Natural killer cell (primary cell): Measurements from ENCODE around the gene NEAT1. TPM values are rescaled to one million over a fixed set of nuclear protein-coding genes. Genes with fewer than 3 reads are reported as not detected.
A peak's percentile ranks its signal among the peaks of the same experiment; 100 is the strongest.

Experiments used
- ATAC-seq, 3 donors: fragments of 150-1000 bp in 2 of 3; fragments of 200-7000 bp in 1 of 3; cut with Tn5 transposase; 1 replicate in 1 of 3; 2 replicates in 2 of 3; pipeline ENCODE4 v1.10.0; 2021; ENCODE audit warnings: mild to moderate bottlenecking in 2 of 3, moderate library complexity in 2 of 3
- DNase-seq, 2 donors: peaks; one replicate each; pipeline versions ENCODE4 v3.0.0 to v3.0.0-alpha.2; 2013 to 2021; ENCODE audit warnings: mixed read lengths in 1 of 2
- H3K27ac ChIP-seq: one replicate; pipeline ENCODE4 v1.5.1; 2013; ENCODE audit warnings: mild to moderate bottlenecking, low read length
- H3K27me3 ChIP-seq: one replicate; pipeline ENCODE4 v1.6.1; 2013; ENCODE audit warnings: low read length; ENCODE audit not compliant: control insufficient read depth, insufficient read depth
- H3K36me3 ChIP-seq: one replicate; pipeline ENCODE4 v1.6.1; 2013; ENCODE audit warnings: low read length; ENCODE audit not compliant: control insufficient read depth, insufficient read depth
- H3K4me1 ChIP-seq: one replicate; pipeline ENCODE4 v1.6.1; 2013; ENCODE audit warnings: low read length; ENCODE audit not compliant: control insufficient read depth, insufficient read depth
- H3K4me3 ChIP-seq: one replicate; pipeline ENCODE4 v1.5.1; 2013; ENCODE audit warnings: low read length
- H3K9me3 ChIP-seq: one replicate; pipeline ENCODE4 v1.6.1; 2013; ENCODE audit warnings: low read length; ENCODE audit not compliant: control insufficient read depth, insufficient read depth
- H3K27ac Mint-ChIP-seq, 2 donors: one replicate each; pipeline ENCODE4 v1.8.0; 2022; ENCODE audit warnings: mild to moderate bottlenecking in 2 of 2, mixed read lengths in 2 of 2, moderate library complexity in 1 of 2
- H3K27me3 Mint-ChIP-seq, 2 donors: one replicate each; pipeline ENCODE4 v1.8.0; 2022; ENCODE audit warnings: low read depth in 2 of 2, mixed read lengths in 2 of 2
- H3K36me3 Mint-ChIP-seq: one replicate; pipeline ENCODE4 v1.8.0; 2022; ENCODE audit warnings: mixed read lengths
- H3K4me1 Mint-ChIP-seq, 2 donors: one replicate each; pipeline ENCODE4 v1.8.0; 2022; ENCODE audit warnings: mixed read lengths in 2 of 2
- H3K4me3 Mint-ChIP-seq: one replicate; pipeline ENCODE4 v1.8.0; 2022; ENCODE audit warnings: mild to moderate bottlenecking, moderate library complexity, mixed read lengths
- H3K9me3 Mint-ChIP-seq, 2 donors: one replicate each; pipeline ENCODE4 v1.8.0; 2022; ENCODE audit warnings: mixed read lengths in 2 of 2
- WGBS: methylation state at CpG from one replicate; pipeline ENCODE4 v1.1.7; 2013; ENCODE audit warnings: missing lambda C conversion rate; ENCODE audit not compliant: insufficient coverage; 5-methylcytosine and 5-hydroxymethylcytosine counted together
- intact Hi-C: fragments of 100-400 bp; cut with micrococcal nuclease; formaldehyde crosslinking; loops from one replicate; pipeline ENCODE4 v1.14.2; 2022
- total RNA-seq, 4 donors: library from RNA; stranded (reverse); fragments of 120-200 nt in 1 of 4; gene quantifications; one replicate each; pipeline versions ENCODE4 v1.2.3 to v1.2.4, GENCODE V29; 2013 to 2022
- TF ChIP-seq, protein P1 (sequence below): fragments of 200-600 bp; IDR thresholded peaks from one replicate; pipeline ENCODE4 v1.8.0; 2022; ENCODE audit warnings: antibody characterized with exemption

NEAT1 gene
- total RNA-seq, 3 donors from 2014 or later (not counting 1 experiment from before 2014, with no cell fraction given), result 1,031 to 1,768 (median 1,493) TPM

DNA sequence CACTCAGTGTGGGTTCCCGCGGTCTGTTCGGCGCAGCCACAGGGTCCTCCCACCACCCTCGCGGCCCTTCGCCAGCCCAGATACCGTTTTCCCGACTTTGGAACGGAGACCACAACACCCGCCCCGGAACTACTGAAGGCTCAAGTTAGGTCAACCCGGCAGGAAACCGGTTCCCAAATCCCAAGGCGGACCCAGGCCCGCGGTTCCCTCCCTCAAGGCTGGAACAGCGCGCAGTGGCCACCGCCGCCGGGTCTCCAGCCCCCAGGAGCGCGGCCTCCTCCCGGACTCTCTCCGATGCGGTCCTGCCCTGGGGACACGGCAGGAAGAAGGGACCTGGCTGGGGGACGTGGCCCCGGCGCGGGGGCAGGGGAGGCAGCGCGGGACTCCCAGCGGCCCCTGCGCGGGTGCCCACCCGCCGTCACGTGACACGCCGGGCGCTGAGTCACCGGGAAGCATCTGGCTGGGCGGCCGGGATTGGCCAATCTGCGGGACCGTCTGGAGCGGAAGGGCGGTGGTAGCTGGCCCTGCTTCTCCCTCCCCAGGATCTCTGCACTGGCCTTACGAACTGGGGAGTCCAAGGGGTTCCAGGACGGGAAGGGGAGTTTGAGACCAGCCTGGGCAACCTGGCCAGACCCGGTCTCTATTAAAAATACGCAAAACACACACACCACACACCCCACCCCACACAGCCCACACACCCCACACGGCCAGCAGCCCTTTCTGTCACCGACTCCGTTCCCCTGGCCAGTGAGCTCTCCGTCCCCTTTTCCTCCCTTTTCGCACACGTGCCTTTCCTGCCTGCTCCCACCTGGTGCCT, 54.8 kb downstream of the NEAT1 start:
- WGBS, result under 1% methylated on average over 60 of the region's 60 CpGs
- Mint-ChIP-seq H3K36me3 (no peaks in the 10 kb centered on the region), H3K9me3 (no peaks in the 10 kb centered on the region), H3K4me3 (peak overlapping the region; percentile 98), H3K4me1 (peaks cover 15 to 17% of the 10 kb centered on the region in 2 donors), H3K27me3 (no peaks in the 10 kb centered on the region), H3K27ac (peak overlapping the region; percentile 94 to 99)
- peak; percentile 92 for DNase-seq
- peak overlapping the region; percentile 78 for H3K4me3 ChIP-seq
- TF ChIP-seq, protein P1, sequence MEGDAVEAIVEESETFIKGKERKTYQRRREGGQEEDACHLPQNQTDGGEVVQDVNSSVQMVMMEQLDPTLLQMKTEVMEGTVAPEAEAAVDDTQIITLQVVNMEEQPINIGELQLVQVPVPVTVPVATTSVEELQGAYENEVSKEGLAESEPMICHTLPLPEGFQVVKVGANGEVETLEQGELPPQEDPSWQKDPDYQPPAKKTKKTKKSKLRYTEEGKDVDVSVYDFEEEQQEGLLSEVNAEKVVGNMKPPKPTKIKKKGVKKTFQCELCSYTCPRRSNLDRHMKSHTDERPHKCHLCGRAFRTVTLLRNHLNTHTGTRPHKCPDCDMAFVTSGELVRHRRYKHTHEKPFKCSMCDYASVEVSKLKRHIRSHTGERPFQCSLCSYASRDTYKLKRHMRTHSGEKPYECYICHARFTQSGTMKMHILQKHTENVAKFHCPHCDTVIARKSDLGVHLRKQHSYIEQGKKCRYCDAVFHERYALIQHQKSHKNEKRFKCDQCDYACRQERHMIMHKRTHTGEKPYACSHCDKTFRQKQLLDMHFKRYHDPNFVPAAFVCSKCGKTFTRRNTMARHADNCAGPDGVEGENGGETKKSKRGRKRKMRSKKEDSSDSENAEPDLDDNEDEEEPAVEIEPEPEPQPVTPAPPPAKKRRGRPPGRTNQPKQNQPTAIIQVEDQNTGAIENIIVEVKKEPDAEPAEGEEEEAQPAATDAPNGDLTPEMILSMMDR, result no peak
- intact Hi-C loops, result loop anchor here (1.0 to 2.0 kb wide), 2 partner anchors 20 to 47 kb away; no protein-coding TSS in a partner anchor
- no peaks in the 10 kb centered on the region for H3K27me3 ChIP-seq
- H3K9me3 ChIP-seq, result no peaks in the 10 kb centered on the region
- no peaks in the 10 kb centered on the region for H3K36me3 ChIP-seq
- peaks cover 25% of the 10 kb centered on the region for H3K4me1 ChIP-seq
- peak; percentile 84 to 94 (median 92) for ATAC-seq
- peak overlapping the region; percentile 95 for H3K27ac ChIP-seq

DNA sequence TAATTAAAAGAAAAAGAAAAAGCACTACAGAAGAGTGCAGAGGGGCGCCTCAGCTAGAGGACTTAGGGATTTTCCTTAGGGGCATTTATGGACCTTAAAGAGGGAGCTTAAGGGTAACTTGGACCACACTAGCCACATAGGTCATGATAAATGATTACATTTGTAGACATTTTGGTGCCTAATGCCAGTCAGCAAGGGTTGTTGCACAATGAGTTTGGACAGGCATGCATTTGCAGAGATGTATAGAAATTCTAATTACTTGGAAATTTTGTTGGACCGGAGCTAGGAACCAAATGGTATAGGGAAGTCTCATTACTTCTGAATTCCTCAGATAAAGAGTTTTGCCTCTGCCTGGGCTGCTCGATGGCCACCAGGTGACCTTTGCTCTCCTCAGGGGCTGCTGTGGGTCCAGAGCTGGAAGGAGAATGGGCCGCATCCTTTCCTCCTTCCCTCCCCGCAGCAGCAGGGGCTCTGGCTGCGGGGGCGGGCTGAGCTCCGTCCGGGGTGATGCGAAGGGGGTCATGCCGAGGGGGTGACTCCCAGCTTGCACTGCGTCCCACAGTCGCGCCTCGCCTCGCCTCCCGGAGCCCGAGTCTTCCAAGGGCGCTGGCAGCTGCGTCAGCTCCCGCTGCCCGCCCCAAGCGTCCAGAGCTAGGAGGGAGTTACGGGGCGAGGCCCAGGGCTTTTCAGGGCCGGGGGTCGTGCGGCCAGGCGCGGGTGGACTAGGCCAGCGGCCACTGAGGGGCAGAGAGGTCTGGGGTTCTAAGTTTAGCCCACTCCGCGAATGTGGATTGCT, 56.0 kb downstream of the NEAT1 start:
- Mint-ChIP-seq H3K27ac (peak overlapping the region; percentile 94 to 99), H3K4me3 (peak overlapping the region; percentile 98), H3K27me3 (no peaks in the 10 kb centered on the region), H3K9me3 (no peaks in the 10 kb centered on the region), H3K4me1 (peaks cover 15 to 16% of the 10 kb centered on the region in 2 donors), H3K36me3 (no peaks in the 10 kb centered on the region)
- TF ChIP-seq, protein P1, result no peak
- Histone ChIP-seq H3K27me3 (no peaks in the 10 kb centered on the region), H3K36me3 (no peaks in the 10 kb centered on the region), H3K4me1 (peaks cover 21% of the 10 kb centered on the region), H3K9me3 (no peaks in the 10 kb centered on the region), H3K27ac (peak overlapping the region; percentile 95), H3K4me3 (no peak overlapping the region)
- WGBS, result 97% methylated on average over 33 of the region's 33 CpGs
- no peak for ATAC-seq
- intact Hi-C loops, result no loop called here
- no peak for DNase-seq

DNA sequence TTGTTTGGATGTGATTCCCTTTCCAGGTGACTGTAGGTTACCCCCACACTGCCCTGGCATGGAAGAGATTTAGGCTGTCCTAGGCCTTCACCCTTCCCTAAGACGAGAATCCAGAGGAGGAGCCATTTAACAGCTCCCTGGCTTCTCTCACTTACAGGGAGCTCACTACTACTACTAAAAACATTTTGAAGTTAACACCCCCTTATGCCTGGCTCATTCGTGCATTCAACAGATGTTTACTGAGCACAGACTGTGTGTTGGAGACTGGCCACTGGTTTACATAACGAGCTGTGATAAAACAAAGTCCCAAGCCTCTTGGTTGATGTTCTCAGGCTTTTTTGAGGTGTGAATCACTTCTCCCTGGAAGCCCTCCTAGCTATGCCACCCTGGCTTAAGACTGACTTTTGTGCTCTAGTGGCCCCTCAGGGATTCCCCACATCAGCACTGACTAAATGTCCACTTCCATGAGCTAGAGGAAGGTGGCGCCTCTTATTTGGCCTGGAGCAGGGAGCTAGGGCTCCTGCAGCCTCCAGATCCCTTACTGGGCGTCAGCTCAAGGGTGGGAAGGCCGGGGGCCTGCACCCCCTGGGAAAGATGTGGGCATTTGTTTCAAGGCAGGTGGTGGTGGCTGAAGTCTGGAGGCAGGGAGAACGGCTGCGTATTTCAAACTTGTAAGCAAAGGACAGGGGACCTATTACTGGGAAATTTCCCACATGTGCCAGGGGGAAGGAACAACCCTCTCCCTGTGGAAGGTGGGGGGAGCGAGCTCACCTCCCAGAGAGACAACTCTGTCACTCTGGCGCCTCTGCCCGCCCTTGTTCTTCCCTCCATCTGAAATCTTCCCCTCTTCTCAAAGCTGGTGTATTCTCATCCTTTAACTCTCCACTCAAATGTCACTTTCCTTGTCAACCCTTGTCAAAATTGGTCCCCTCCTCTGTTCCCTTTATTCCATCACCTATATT, 56.9 kb downstream of the NEAT1 start:
- H3K27ac ChIP-seq, result no peak overlapping the region

More for the DNA sequence above, 56.9 kb downstream of the NEAT1 start:
- Histone ChIP-seq H3K27me3 (no peaks in the 10 kb centered on the region), H3K4me3 (no peak overlapping the region), H3K4me1 (peaks cover 21% of the 10 kb centered on the region), H3K9me3 (no peaks in the 10 kb centered on the region), H3K36me3 (no peaks in the 10 kb centered on the region)
- Mint-ChIP-seq H3K36me3 (no peaks in the 10 kb centered on the region), H3K9me3 (no peaks in the 10 kb centered on the region), H3K27me3 (no peaks in the 10 kb centered on the region), H3K4me1 (peaks cover 15 to 16% of the 10 kb centered on the region in 2 donors), H3K27ac (peak overlapping the region in 1 of 2 donors; percentile 31), H3K4me3 (peak overlapping the region; percentile 38)
- intact Hi-C loops, result no loop called here
- TF ChIP-seq, protein P1, result no peak
- WGBS, result 95% methylated on average over 11 of the region's 11 CpGs
- ATAC-seq (no peak), DNase-seq (no peak)
